HuH-7 (cell line): Measurements from ENCODE around the gene INSYN1.
"Not testable (repeated sequence)": the region's sequence is repeated elsewhere in the genome, so short reads cannot be mapped to it uniquely, and the experiment has no call there.

Experiments
- DNase-seq: peaks from one replicate; pipeline ENCODE4 v3.0.0; 2011; ENCODE audit warnings: low spot score

The INSYN1 gene

DNA sequence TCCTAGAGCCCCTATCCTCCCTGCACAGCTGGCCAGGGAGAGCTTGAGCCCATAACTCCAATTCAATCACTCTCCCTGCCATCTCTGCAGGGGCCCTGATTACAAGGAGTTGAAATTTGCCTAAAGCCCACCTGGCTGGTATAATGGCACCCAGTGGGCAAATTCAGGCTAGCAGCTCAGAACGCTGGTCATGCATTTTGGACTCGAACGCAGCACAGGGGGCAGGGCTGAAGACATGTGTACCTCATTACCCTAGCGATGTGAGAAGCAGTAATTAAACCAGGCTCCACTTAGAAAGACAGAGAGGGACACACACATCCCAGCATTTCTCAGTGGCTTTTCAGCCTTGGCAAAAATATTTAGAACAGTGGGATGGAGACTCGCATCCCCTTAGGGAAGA is 3.2 kb downstream of the INSYN1 start:
- no peak for DNase-seq

DNA sequence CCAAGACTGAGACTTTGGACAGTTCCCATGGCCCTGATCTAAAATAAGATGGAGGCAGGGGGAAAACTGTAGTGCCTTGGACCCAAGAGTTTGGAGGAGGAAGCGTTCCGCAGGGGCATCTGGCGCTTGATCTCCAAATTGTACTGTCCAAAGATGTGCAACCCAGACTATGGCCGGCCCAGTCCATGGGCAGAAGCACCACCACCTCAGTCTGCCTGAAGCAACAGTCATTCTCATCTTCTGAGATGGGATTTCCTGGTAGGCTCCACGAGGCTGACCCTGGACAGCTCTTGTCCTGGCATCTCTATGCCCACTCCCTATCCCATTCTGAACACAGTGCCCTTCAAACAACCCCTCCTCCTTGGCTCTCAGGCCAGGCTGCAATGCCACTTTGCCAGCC is 3.6 kb downstream of the INSYN1 start:
- no peak for DNase-seq

DNA sequence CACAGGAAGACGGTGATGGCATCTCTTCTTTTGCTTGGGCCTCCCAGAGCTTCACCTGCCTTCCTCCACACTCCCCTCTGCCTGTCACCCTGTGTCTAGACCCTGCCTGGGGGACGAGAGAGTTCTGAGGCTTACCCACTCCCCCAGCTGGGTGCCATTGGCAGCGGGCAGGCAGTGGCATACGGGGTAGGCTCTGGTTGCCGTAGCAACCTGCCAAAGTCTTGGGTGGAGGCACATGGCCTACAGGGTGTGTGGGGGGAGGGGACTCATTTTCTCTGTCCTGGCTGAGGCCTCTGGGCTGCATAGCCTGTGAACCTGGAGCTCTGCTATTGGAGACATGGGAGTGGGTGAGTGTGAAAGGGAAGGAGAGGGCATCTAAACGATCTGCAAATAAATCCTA is 4.4 kb downstream of the INSYN1 start:
- DNase-seq = no peak

DNA sequence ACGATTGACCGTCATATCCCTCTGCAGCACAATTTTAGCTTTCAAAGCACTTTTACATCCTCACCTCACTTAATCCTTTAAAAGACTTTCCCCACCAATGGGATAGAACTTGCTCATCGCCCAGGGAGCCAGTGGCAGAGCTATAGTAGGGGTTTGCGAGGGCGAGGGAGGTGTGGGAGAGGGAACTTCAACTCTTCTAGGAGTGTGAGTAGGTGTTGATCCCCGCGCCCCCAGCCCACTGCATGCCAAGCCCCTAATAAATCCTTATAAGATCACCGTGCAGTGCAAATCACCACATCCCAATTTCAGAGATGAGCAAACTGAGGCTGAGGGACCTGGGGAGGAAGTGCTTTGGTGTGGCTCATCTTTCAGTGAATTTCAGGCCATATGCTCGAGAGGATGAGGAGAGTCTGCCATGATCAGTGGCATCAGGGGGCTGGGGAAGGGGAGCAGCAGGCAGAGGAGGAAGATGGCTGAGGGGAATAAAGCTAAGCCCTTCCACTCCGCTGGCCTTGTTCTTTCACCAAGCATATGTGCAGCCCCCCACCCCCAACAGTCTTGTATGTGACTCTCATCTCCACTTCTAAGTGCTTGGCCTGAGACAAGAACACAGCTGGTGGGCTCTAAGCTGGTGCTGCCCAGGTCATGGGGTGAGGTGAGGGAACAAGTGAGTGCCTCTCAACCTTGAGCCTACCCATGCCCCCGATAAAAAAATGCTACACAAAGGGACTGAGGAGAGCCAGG is 5.1 kb downstream of the INSYN1 start:
- no peak for DNase-seq

DNA sequence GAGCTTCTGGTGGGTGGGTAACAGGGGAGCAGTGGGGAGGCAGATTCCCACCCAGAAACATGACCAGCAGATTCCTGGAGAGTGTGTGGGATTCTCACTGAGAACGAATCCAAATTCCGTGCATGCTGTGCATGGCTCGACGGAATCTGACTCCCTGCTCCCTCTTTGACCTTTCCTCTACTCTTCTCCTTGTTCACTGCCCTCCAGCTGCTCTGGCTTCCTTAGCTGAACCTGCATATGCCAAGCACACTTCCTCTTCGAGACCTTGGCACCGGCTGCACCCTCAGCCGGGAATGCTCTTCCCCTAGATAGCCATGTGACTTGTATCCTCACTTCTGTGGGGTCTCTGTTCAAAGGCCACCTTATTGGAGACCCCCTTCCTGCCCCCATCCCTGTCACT is 6.3 kb downstream of the INSYN1 start:
- DNase-seq = no peak

DNA sequence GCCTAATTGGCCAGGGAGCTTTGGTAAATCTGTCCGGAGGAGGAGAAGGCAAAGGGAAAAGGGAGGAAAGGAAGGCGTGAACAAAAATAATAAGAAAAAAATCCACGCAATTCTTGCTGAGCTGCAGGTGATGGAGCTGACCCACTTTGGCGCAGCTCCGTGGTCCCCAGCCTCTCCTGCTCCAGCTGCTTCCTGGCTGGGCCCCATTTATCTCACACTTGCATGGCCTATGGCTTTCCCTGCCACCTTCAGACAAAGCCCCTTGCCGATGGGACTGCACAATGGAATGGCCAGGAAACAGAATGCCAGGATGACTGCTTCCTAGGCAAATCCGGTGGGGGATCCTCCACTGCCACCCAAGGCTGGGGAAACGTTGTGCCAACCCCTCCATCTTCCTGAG is 6.9 kb downstream of the INSYN1 start:
- DNase-seq = no peak

DNA sequence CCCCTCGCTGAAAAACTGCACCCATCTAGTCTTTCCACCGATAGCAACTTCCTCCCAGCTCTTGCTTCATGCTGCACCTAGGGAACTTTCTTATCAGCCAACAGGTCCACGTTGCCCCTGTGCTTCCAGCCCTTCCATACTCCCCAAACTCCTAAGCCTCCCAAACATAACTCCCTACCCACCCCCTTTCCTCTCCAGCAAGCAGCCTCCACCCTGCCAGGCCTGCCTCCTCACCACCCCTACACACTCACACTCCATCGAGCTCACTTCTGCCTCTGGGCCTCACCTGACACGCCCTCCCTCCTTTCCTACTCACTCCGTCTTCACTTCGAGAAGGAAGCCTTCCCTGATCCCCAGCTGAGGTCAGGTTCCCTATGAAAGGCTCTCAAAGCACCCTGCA is 8.1 kb downstream of the INSYN1 start:
- DNase-seq = no peak

DNA sequence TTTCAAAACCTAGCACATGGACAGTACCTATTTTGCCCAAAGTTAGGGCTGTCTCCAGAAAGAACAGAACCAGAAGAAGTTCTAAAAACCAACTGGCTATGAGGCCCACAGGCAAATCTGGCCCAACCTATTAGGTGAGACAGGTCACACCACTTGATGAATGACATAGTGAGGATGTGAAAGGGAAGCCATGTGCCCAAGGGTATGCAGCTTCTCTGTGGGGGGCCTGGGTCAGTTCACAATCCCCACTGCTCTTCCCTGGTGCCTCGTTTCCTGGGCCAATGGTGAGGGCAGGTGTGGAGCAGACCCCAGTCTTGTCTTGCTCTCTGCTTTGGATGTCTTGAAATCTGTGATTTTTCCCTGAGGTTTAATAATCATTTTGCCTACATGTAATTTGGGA is 8.9 kb downstream of the INSYN1 start:
- DNase-seq = no peak

DNA sequence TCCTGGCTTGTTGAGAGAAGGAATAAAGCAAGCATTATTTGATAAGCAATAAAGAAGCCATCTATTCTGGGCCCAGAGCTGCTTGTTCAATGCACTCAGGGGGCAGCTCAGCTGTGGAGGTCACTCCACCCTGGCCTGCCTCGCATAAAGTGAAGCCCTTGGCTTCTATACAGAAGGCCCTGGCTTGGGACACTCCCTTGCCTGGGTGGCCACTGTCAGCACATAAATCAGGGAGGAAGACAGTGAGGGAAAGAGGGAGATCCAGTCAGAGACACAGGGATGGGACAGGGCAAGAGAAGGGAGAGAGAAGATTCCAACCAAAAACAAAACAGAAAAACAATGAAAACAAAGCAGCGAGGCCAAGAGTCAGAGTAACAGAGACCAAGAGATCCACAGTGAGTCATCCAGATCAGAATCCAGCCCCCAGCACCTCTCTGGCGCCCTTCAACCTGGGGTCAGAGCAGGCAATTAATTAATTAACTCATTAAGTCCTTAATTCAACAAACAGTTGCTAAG is 11.8 kb downstream of the INSYN1 start:
- no peak for DNase-seq

DNA sequence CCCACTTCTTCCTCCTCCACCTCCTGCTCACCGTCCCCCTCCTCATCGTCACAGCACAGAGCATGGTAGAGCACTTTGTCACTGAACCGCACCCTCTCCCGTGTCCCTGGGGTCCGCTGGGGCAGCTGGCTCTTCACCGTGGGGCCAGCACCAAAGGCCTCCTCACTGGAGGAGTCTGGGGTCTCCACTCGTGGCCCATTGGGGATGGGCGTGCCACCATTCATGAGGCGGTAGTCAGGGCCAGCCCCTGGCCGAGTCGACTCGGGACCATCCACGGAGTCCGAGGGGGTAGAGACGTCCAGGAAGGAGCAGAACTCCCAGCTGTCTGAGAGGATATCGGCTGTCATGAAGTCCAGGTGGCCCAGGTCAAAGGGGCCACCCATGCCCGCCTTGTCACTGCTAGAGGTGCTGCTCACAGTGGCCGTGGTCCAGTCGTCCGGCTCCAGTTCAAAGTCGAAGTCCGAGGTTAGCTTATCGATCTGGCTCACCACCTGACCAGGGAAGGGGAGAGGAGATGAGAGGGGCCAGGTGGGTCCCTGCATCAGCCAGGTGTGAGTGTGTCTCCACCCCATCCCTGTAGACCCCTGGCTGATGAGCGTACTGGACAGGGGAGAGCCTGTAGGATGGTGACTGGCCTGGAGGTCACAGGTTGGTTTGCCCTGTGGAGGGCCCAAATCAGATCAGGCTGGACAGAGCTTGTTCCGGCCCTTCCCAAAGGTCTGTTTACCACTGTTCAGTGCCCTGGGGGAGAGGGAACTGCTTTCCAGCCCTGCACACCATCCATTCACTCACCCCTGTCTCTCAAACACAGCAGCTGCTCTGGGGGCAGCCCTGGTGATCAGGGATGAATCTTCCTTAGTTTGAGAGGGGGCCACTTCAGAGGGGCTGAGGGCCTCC is 12.8 kb downstream of the INSYN1 start:
- no peak for DNase-seq

DNA sequence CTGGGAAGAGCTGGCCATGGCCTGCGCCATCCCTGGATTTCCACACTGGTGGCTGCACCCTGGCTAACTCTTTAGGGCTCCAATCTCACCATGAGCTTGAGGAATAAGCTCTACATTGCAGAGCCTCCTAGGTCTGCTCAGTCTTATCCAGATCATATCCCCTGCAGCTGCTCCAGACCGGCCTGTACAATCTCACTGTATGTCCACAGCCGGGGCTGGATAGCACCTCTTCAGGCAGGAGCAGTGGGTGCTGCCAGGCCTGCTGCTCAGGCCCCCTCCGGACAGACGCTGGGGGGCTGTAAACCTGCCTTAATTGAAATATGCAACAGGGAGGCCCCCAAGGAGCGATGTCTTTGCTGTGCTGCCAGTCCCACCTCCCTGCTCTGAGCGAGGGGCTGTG is 15.6 kb downstream of the INSYN1 start:
- no peak for DNase-seq

DNA sequence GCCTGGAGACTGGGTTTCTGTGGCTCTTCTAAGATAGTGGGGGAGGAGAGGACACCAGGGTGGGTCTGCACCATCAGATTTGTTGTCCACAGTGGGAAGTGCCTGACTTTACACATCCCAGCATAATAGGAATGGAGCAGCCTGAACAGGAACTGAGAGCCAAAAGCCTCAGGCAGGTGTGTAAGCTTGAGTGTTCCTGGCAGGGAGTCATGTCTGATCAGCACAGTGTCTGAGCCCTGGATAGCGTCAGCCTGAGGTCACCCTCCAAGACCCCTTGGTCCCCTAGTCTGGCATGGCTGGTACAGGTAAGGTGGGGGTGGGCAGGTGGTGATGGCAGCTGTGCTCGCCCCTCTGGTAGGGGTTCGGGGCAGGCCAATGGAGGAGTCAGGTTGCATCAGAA is 20.2 kb downstream of the INSYN1 start:
- no peak for DNase-seq

DNA sequence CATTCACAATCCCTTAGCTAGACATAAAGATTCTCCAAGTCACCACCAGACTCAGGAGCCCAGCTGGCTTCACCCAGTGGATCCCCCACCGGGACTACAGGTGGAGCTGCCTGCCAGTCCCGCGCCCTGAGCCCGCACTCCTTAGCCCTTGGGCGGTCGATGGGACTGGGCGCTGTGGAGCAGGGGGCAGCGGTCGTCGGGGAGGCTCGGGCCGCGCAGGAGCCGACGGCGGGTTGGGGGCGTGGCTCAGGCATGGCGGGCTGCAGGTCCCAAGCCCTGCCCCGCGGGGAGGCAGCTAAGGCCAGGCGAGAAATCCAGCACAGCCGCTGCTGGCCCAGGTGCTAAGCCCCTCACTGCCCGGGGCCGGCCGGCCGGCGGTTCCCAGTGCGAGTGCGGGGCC is 21.1 kb downstream of the INSYN1 start:
- not testable (repeated sequence) for DNase-seq

DNA sequence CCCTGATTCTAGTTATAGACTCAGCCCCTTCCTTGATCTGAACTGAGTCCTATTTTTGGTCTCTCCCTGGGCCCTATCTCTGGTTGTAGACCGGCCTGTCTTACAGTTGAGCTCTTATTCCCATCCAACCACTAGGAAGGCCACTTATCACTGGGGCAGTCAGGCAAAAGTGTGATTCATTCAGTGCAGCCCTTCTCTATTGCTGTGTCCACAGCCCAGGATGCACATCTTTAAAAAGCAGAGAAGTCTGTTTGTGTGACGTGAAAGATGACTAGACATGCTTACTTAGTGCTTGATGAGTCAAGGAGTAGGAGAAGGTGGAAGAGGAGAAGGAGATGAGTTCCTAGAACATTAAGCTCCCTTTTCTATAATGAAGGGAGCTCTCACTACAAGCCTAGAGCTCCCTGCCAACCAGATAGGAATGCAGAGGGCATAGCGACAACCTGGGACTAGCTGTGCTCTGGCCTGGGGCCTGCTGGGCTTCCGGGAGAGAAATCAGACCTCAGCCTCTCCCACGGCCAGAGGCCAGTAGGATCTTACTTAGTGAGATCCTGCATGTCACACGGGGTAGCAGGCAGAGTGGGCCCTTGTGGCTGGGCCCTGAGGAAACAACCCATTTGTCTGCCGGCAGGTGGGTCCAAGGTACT is 25.7 kb downstream of the INSYN1 start:
- no peak for DNase-seq

DNA sequence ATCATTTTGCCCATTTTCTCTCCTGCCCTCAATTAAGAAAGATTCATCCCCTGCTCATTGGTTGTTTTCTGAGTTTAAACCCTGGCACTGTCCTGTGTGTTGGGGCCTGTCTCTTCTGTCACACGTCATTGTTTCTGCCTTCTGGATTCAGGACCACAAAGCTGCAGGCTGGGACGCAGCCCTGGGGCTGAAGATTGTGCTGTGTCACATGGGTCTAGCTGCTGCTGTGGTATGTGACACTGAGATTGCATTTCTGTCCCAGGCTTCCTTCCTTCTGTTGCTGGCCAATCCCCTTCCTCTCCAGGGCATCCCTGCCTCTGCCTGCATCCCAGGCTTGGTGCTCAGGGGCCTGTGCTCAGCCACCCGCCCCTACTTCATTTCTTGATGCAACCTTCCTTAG is 28.9 kb downstream of the INSYN1 start:
- DNase-seq = no peak

DNA sequence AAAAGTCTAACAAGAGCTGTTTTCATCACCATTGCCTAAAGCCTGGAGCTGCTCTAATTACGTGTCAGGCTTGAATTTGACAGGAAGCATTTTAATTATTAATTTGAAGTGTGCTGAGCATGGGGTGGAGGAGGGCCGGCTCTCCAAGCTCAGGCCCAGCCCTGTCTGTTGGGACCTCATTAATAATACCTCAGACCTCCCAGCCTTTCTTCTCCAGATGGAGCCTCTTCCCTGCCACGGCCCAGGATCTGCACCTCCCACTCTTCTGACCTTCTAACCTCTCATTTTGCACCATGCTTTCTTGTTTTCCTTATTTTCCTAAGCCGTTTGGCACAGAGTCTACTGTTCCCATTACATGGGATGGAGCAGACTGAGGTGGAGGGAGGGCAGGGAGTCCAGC is 30.0 kb downstream of the INSYN1 start:
- DNase-seq = no peak

DNA sequence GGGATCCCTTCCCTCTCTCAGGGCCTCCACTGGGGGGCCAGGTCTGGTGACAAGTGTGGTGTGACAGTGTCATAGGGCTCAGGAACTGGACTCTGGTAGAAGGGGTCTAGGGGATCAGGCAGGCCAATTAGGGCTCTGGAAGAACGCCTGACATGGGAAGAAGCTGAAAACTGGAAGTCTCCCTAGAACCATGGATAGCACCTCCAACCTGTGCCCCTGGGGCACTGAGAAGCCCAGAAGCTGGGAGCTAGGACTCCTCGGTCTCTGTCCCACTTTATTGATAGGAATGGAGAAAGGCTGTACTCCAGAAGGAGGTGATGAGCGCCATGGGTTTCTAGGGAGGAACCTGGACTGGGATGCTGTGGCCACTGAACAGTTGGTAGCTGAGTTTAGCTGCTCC is 30.7 kb downstream of the INSYN1 start:
- DNase-seq = no peak

DNA sequence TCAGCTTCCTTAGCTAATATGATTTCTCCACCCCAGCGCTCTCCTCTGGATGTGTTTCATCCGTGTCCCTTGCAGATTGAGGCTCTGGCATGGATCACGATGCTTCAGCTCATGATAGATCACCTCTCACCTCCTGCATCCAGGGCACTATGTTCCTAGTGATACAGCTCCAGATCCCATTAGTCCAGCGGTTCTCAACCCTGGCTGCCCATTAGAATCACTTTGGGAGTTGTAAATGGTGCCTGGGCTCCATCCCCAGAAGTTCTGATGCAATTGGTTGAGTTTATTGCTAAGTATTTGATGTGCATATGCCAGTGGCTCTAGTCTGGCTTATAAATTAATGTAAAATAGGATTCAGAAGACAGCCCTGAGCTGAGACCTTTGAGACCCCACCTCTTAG is 34.5 kb downstream of the INSYN1 start:
- no peak for DNase-seq

DNA sequence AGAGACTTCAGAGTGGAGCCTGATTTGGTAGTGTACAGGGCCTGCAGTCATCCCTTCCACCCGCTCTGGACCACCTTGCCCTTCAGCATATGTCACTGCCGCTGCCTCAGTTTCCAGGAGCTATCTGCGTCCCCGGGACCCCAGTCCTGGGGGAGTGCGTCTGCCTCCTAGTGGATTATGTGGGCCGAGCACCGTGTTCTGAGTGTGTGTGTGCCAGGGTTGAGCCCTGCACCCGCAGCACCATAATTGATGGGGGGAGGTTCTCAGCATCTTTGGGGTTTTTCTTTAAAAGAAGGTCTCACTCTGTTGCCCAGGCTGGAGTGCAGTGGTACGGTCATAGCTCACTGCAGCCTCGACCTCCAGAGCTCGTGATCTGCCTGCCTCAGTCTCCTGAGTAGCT is 35.3 kb downstream of the INSYN1 start:
- peak; percentile 48 for DNase-seq

DNA sequence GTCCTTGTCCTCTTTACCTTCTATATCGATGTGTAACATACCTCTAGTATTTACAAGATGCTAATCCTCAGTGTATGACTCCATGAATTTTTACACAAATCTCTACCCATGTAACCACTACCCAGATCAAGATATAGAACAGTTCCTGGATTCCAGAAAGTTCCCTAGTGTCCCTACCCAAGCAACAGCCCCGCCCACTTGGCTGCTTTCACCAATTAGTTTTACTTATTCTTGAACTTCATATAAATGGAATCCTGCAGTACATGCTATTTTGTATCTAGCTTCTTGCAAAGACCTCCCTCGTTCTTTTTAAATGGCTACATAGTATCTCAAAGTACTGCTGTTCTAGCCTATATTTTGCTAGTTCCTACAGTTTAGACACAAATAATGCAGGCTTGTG is 35.9 kb downstream of the INSYN1 start:
- no peak for DNase-seq

DNA sequence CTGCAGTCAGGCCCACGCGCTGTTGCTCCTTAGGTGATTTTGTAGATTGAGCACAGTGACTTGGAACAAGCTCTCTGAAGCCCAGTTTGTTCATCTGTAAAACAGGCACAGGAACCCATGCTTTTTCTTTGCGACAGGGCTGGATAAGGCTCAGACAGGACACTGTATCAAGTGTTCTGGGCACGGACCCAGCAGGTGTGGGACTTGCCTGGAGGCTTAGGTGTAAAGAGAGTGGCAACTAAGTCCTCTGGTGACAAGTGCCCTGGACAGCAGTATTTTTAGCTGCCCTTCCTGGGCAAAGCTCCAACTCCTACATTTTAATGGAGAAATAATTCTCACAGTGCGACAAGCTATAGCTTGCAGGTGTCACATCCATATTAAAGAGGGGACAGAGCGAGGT is 36.7 kb downstream of the INSYN1 start:
- no peak for DNase-seq

DNA sequence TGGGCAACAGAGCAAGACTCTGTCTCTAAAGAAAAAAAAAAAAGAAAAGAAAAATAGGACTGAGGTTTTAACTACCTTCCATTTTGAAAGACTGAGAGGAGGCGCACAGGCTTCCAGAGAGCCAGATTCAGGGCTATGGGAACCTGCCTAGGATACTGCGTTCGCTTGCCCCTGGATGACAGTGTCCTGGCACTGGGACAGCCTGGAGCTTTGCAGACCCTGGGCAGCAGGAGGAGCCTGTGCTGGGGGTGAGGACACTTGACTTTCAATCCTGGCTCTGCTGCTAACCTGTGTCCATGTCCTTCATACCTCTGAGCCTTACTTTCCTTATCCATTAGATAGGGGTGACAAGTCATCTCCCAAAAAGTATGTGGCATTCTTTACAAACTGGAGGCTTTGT is 37.7 kb downstream of the INSYN1 start:
- DNase-seq = no peak
